H1 (cell line): ENCODE results near the gene SMIM32. TPM values are rescaled to one million over a fixed set of nuclear protein-coding genes. Genes with fewer than 3 reads are reported as not detected.
A peak's percentile ranks its signal among the peaks of the same experiment; 100 is the strongest.

Experiments
- CTCF ChIA-PET: fragments of 300-600 bp; sonication (Branson Sonifier 250); formaldehyde crosslinking; loops from one replicate; lab custom pipeline; 2021; ENCODE audit not compliant: partially characterized antibody; lab: Charles Lee
- POLR2A ChIA-PET: fragments of 300-600 bp; sonication (Branson Sonifier 250); formaldehyde crosslinking; loops from one replicate; lab custom pipeline; 2021; ENCODE audit warnings: inconsistent platforms; ENCODE audit not compliant: partially characterized antibody; lab: Charles Lee
- DNase-seq, 2 experiments: peaks; one replicate each; pipeline versions ENCODE4 v3.0.0 to v3.0.0-alpha.2; 2010 to 2022; ENCODE audit warnings: low spot score in 2 of 2, low read depth in 1 of 2, mixed read lengths in 1 of 2
- FAIRE-seq: peaks from 2 replicates; lab custom pipeline; 2011; peaks lifted over from hg19 to GRCh38; lab: Jason Lieb, UNC
- H2AFZ ChIP-seq: 2 replicates; pipeline ENCODE4 v1.8.1; 2012; ENCODE audit warnings: low read length, inconsistent platforms
- H2AK5ac ChIP-seq: 2 replicates; pipeline ENCODE4 v1.6.1; 2013; ENCODE audit warnings: low read depth, low read length
- H2BK120ac ChIP-seq: replicated peaks from 2 replicates; pipeline ENCODE3; 2013; ENCODE audit warnings: low read depth, low read length, inconsistent platforms
- H2BK12ac ChIP-seq: 2 replicates; pipeline ENCODE4 v1.6.1; 2013; ENCODE audit warnings: low read depth, low read length
- H2BK15ac ChIP-seq: 2 replicates; pipeline ENCODE4 v1.6.1; 2013; ENCODE audit warnings: low read length
- H2BK20ac ChIP-seq: 2 replicates; pipeline ENCODE4 v1.6.1; 2013; ENCODE audit warnings: low read length
- H2BK5ac ChIP-seq: 2 replicates; pipeline ENCODE4 v1.6.1; 2013; ENCODE audit warnings: low read depth, low read length
- H3K14ac ChIP-seq: 2 replicates; pipeline ENCODE4 v1.6.1; 2013; ENCODE audit warnings: inconsistent platforms; ENCODE audit not compliant: insufficient read length
- H3K18ac ChIP-seq: 2 replicates; pipeline ENCODE4 v1.6.1; 2013; ENCODE audit warnings: low read length; ENCODE audit errors: extremely low read depth
- H3K23ac ChIP-seq: 2 replicates; pipeline ENCODE4 v1.6.1; 2013; ENCODE audit warnings: inconsistent platforms; ENCODE audit not compliant: insufficient read length
- H3K23me2 ChIP-seq: 2 replicates; pipeline ENCODE4 v1.6.1; 2013; ENCODE audit warnings: low read depth, low read length
- H3K27ac ChIP-seq: 2 replicates; pipeline ENCODE4 v1.6.1; 2011; ENCODE audit warnings: low read depth, low read length, inconsistent platforms
- H3K27me3 ChIP-seq, 4 experiments: replicated peaks in 1 of 4; 1 replicate in 1 of 4; 2 replicates in 3 of 4; pipeline versions ENCODE4 v1.6.1 to v1.8.1; 2011 to 2013; ENCODE audit warnings: low read length in 3 of 4, mild to moderate bottlenecking in 3 of 4, inconsistent platforms in 2 of 4, mixed read lengths in 2 of 4, moderate library complexity in 1 of 4; ENCODE audit not compliant: control insufficient read depth in 3 of 4, insufficient read depth in 3 of 4; ENCODE audit errors: extremely low read depth in 1 of 4
- H3K36me3 ChIP-seq, 4 experiments: 2 replicates each; pipeline versions ENCODE4 v1.6.1 to v1.8.1; 2011 to 2013; ENCODE audit warnings: mild to moderate bottlenecking in 4 of 4, low read length in 3 of 4, moderate library complexity in 2 of 4, control low read depth in 1 of 4, inconsistent platforms in 1 of 4; ENCODE audit not compliant: insufficient read depth in 4 of 4, control insufficient read depth in 2 of 4
- H3K4ac ChIP-seq: replicated peaks from 2 replicates; pipeline ENCODE3; 2013; ENCODE audit warnings: low read length, low read depth, mixed read lengths, inconsistent platforms; ENCODE audit not compliant: insufficient read length
- H3K4me1 ChIP-seq, 4 experiments: replicated peaks in 1 of 4; 1 replicate in 1 of 4; 2 replicates in 3 of 4; pipeline versions ENCODE4 v1.6.1 to v1.8.1; 2011 to 2013; ENCODE audit warnings: low read length in 3 of 4, inconsistent platforms in 2 of 4, mixed read lengths in 1 of 4; ENCODE audit not compliant: insufficient read depth in 4 of 4, control insufficient read depth in 3 of 4
- H3K4me2 ChIP-seq, 2 experiments: 2 replicates each; pipeline versions ENCODE4 v1.6.1 to v1.8.1; 2011 to 2013; ENCODE audit warnings: low read depth in 2 of 2, low read length in 2 of 2, control low read depth in 1 of 2, inconsistent platforms in 1 of 2, mild to moderate bottlenecking in 1 of 2; ENCODE audit not compliant: insufficient read depth in 1 of 2
- H3K4me3 ChIP-seq, 4 experiments: fragments of 200-600, 300-600 bp in 1 of 4; sonication (generic), shearing (Covaris generic), sonication (Bioruptor Twin) in 1 of 4; 2 replicates each; pipeline versions ENCODE4 v1.5.1 to v1.8.1; 2011 to 2016; ENCODE audit warnings: low read length in 4 of 4, low read depth in 3 of 4, control low read depth in 2 of 4, inconsistent platforms in 2 of 4, mild to moderate bottlenecking in 2 of 4, mixed read lengths in 1 of 4, moderate library complexity in 1 of 4; ENCODE audit not compliant: insufficient read depth in 2 of 4; ENCODE audit errors: extremely low read depth in 1 of 4
- H3K56ac ChIP-seq: replicated peaks from 2 replicates; pipeline ENCODE3; 2013; ENCODE audit warnings: low read depth, mild to moderate bottlenecking, mixed read lengths, low read length, inconsistent platforms; ENCODE audit not compliant: insufficient read length
- H3K79me1 ChIP-seq: 2 replicates; pipeline ENCODE4 v1.6.1; 2013; ENCODE audit warnings: low read depth, low read length, control low read depth
- H3K79me2 ChIP-seq, 2 experiments: 2 replicates each; pipeline versions ENCODE4 v1.6.1 to v1.8.1; 2012 to 2013; ENCODE audit warnings: low read length in 2 of 2, mild to moderate bottlenecking in 2 of 2, inconsistent platforms in 1 of 2; ENCODE audit not compliant: insufficient read depth in 2 of 2, control insufficient read depth in 1 of 2
- H3K9ac ChIP-seq, 4 experiments: replicated peaks in 1 of 4; 1 replicate in 1 of 4; 2 replicates in 3 of 4; pipeline versions ENCODE4 v1.6.1 to v1.8.1; 2011 to 2013; ENCODE audit warnings: low read depth in 3 of 4, low read length in 3 of 4, control low read depth in 2 of 4, mild to moderate bottlenecking in 2 of 4, moderate library complexity in 2 of 4, inconsistent platforms in 1 of 4; ENCODE audit errors: extremely low read depth in 1 of 4
- H3K9me3 ChIP-seq, 2 experiments: 2 replicates each; pipeline versions ENCODE4 v1.6.1 to v1.8.1; 2012 to 2013; ENCODE audit warnings: mild to moderate bottlenecking in 2 of 2, moderate library complexity in 2 of 2, control low read depth in 1 of 2, inconsistent platforms in 1 of 2, low read depth in 1 of 2, low read length in 1 of 2, mixed read lengths in 1 of 2; ENCODE audit not compliant: insufficient read depth in 2 of 2
- H4K20me1 ChIP-seq, 2 experiments: replicated peaks in 1 of 2; 2 replicates each; pipeline versions ENCODE3 to v1.8.1; 2011 to 2013; ENCODE audit warnings: inconsistent platforms in 2 of 2, low read length in 2 of 2, mild to moderate bottlenecking in 1 of 2; ENCODE audit not compliant: insufficient read depth in 2 of 2, control insufficient read depth in 1 of 2
- H4K5ac ChIP-seq: 2 replicates; pipeline ENCODE4 v1.6.1; 2013; ENCODE audit warnings: low read length, low read depth, mixed read lengths, inconsistent platforms; ENCODE audit not compliant: insufficient read length
- H4K8ac ChIP-seq: 2 replicates; pipeline ENCODE4 v1.8.0; 2013; ENCODE audit warnings: mild to moderate bottlenecking, moderate library complexity, low read length, inconsistent platforms; ENCODE audit not compliant: insufficient read depth; ENCODE audit errors: extremely low read depth
- H4K91ac ChIP-seq: replicated peaks from 2 replicates; pipeline ENCODE3; 2013; ENCODE audit warnings: low read length, mixed read lengths, inconsistent platforms; ENCODE audit not compliant: insufficient read length
- ASH2L ChIP-seq: fragments of 200-600, 300-600 bp; sonication (generic); IDR thresholded peaks from one replicate; pipeline ENCODE4 v1.7.1; 2017; ENCODE audit warnings: low read length
- CREB1 ChIP-seq: IDR thresholded peaks from 2 replicates; pipeline ENCODE4 v1.6.1; 2012; ENCODE audit warnings: inconsistent platforms
- HDAC2 ChIP-seq, 2 experiments: fragments of 300-600 bp in 1 of 2; sonication (generic) in 1 of 2; IDR thresholded peaks; 2 replicates each; pipeline ENCODE4 v1.6.1; 2011 to 2012; ENCODE audit warnings: low read depth in 2 of 2, low read length in 2 of 2, mild to moderate bottlenecking in 2 of 2, moderate library complexity in 2 of 2, borderline replicate concordance in 1 of 2, inconsistent platforms in 1 of 2
- KDM4A ChIP-seq: IDR thresholded peaks from one replicate; pipeline ENCODE4 v1.7.1; 2012; ENCODE audit warnings: low read depth, mild to moderate bottlenecking, moderate library complexity, low read length, inconsistent platforms; ENCODE audit not compliant: severe bottlenecking
- KDM5A ChIP-seq: fragments of 200-600 bp; IDR thresholded peaks from 2 replicates; pipeline ENCODE4 v1.7.1; 2012; ENCODE audit warnings: mild to moderate bottlenecking, low read length, inconsistent platforms, mixed read lengths
- SAP30 ChIP-seq: fragments of 300-600 bp; sonication (generic); IDR thresholded peaks from 2 replicates; pipeline ENCODE4 v1.7.1; 2012; ENCODE audit warnings: low read length, moderate library complexity, mild to moderate bottlenecking, inconsistent platforms; ENCODE audit not compliant: insufficient read depth, insufficient replicate concordance
- SRF ChIP-seq: IDR thresholded peaks from 2 replicates; pipeline ENCODE4 v1.6.1; 2011; ENCODE audit warnings: mild to moderate bottlenecking, low read depth, low read length, moderate library complexity
- TAF1 ChIP-seq: IDR thresholded peaks from 2 replicates; pipeline ENCODE4 v1.6.1; 2011; ENCODE audit warnings: mild to moderate bottlenecking, low read depth, low read length
- YY1 ChIP-seq: IDR thresholded peaks from 2 replicates; pipeline ENCODE4 v1.6.1; 2011; ENCODE audit warnings: low read depth, mild to moderate bottlenecking, low read length
- ZNF274 ChIP-seq: IDR thresholded peaks from 2 replicates; pipeline ENCODE4 v1.7.0; 2012; ENCODE audit warnings: low read length, borderline replicate concordance; ENCODE audit errors: extremely low read depth
- WGBS, 2 experiments: shearing (Covaris generic) in 1 of 2; methylation state at CpG; one replicate each; pipeline versions ENCODE4 v1.1.6 to v1.1.7; 2013 to 2015; ENCODE audit warnings: low lambda C conversion rate in 2 of 2, mixed read lengths in 2 of 2, inconsistent platforms in 1 of 2, low coverage in 1 of 2, missing lambda C conversion rate in 1 of 2; ENCODE audit not compliant: insufficient replicate concordance in 2 of 2, insufficient coverage in 1 of 2, insufficient read length in 1 of 2; ENCODE audit errors: extremely low coverage in 1 of 2, missing lambda C conversion rate in 1 of 2; 5-methylcytosine and 5-hydroxymethylcytosine counted together
- polyA plus RNA-seq, 7 experiments: library from polyadenylated mRNA; depleted of rRNA in 3 of 7; stranded (reverse) in 5 of 7; unstranded in 2 of 7; fragments of >200 nt in 5 of 7; fragments of 200-250 nt in 2 of 7; gene quantifications; 1 replicate in 5 of 7; 2 replicates in 1 of 7; 4 replicates in 1 of 7; pipeline versions ENCODE4 v1.2.1 to v1.2.3, GENCODE V29; 2011 to 2013; ENCODE audit warnings: missing spikeins in 2 of 7, mixed read lengths in 2 of 7
- total RNA-seq: library from RNA; stranded (reverse); fragmentation: NEBNext Ultra II Directional; extraction: Animal tissue kit (Norgen Biotek cat#: 25700); gene quantifications from 2 replicates; pipeline ENCODE4 v1.2.1, GENCODE V29; 2021
- TF ChIP-seq, protein P1 (sequence below): IDR thresholded peaks from 2 replicates; pipeline ENCODE4 v1.6.1; 2012; ENCODE audit warnings: inconsistent platforms

Gene SMIM32
- total and polyA plus RNA-seq, 2 of the 8 experiments (the other 6 are each of a cell fraction or from before 2014, with no cell fraction given) = 0.09 to 0.22 TPM

DNA sequence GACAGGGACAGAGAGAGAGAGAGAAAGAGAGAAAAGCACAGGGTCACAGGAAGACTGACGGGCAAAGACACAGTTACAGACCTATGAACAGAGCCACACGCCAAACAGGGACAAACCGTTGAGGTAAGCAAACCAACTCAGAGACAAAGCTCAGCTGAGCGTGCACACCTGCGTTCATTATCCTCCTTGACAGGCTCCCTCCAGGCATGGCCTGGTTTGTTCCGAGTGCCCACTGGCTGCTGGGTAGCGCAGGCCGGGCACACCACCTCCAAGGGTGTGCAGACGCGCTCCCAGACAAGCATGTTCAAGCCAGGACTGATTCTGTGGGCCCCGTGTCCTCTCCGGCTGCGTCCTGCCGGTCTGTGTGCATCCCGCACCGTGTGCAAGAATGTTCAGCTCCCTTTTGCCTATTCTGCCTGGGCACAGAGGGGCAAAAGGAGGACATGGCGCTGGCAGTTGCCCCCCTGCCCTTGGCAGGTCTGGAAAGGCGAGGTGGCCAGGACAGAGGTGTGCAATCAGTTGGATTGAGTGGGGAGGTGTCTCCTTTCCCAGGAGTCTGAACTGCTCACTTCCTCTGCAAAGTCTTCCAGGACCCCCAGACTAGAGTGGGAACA is 467 bp upstream of the SMIM32 start:
- FAIRE-seq = no peak
- no peak overlapping the region for H2AFZ ChIP-seq
- TF ChIP-seq CREB1 (no peak), HDAC2 (IDR thresholded peaks at IDR 0.05; ENCODE audit: borderline replicate concordance in 1 of 2, low read depth in 2 of 2, low read length in 2 of 2) (no peak), ZNF274 (no peak), SAP30 (no peak), ASH2L (no peak), TAF1 (no peak), YY1 (no peak), KDM5A (no peak), SRF (no peak), KDM4A (no peak)
- TF ChIP-seq, protein P1, sequence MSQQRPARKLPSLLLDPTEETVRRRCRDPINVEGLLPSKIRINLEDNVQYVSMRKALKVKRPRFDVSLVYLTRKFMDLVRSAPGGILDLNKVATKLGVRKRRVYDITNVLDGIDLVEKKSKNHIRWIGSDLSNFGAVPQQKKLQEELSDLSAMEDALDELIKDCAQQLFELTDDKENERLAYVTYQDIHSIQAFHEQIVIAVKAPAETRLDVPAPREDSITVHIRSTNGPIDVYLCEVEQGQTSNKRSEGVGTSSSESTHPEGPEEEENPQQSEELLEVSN = no peak
- TF ChIP-seq, all 59 proteins: peak for 0

More for the DNA sequence above, 467 bp upstream of the SMIM32 start:
- Histone ChIP-seq H2AK5ac (no peak overlapping the region), H2BK20ac (no peak overlapping the region), H3K9me3 (no peaks in the 10 kb centered on the region), H4K8ac (no peak overlapping the region), H3K4me3 (peak overlapping the region; percentile 51 to 72 (median 63); a peak in 7 of 8 replicates), H3K14ac (no peak overlapping the region), H3K79me2 (no peaks in the 10 kb centered on the region), H2BK12ac (no peak overlapping the region), H3K4me2 (peak overlapping the region; percentile 82 to 99), H3K27me3 (peaks cover 48 to 81% (median 74%) of the 10 kb centered on the region in 4 experiments), H2BK15ac (no peak overlapping the region), H2BK5ac (no peak overlapping the region), H3K36me3 (no peaks in the 10 kb centered on the region; a peak in 2 of 8 replicates), H3K79me1 (no peaks in the 10 kb centered on the region), H3K23me2 (peaks cover 17% of the 10 kb centered on the region), H4K91ac (no peak overlapping the region), H3K4me1 (peaks cover 0 to 16% (median 7%) of the 10 kb centered on the region in 4 experiments; a peak in 6 of 7 replicates), H3K23ac (no peak overlapping the region), H4K20me1 (peaks cover 12 to 26% of the 10 kb centered on the region in 2 experiments), H3K27ac (no peak overlapping the region), H3K4ac (no peak overlapping the region), H3K56ac (no peak overlapping the region), H4K5ac (no peak overlapping the region), H3K9ac (no peak overlapping the region; a peak in 1 of 7 replicates), H2BK120ac (no peak overlapping the region), H3K18ac (no peak overlapping the region)
- ChIA-PET CTCF (interaction anchor here (1.3 to 7.1 kb wide), 4 partner anchors 8 to 45 kb away, joined by 3 to 66 read pairs (median 6); no protein-coding TSS in a partner anchor), POLR2A (interaction anchor here (2.3 kb wide), 1 partner anchor 9 kb away, joined by 6 read pairs; no protein-coding TSS in a partner anchor)
- DNase-seq = no peak
- WGBS, 2 experiments = 55% methylated on average over 18 of the region's 18 CpGs; no CpG with 5 or more reads in 1 of the 2 experiments
